OCI-LY3 (cell line): ENCODE results near the gene CSTPP1.

Source experiments
- EZH2phosphoT487 ChIP-seq: fragments of 200-600 bp; shearing (Covaris generic); IDR thresholded peaks from 2 replicates; pipeline ENCODE4 v1.6.1; 2018; ENCODE audit warnings: antibody characterized with exemption, mixed run types, low read depth
- TF ChIP-seq, protein P1 (sequence below): fragments of 200-600, 300-600 bp; sonication (generic); IDR thresholded peaks from 2 replicates; pipeline ENCODE4 v1.5.1; 2014; ENCODE audit warnings: antibody characterized with exemption, low read length, low read depth

GRCh38 chr11:46892838-46893237, 43.7 kb upstream of the CSTPP1 start:
- TF ChIP-seq, protein P1, sequence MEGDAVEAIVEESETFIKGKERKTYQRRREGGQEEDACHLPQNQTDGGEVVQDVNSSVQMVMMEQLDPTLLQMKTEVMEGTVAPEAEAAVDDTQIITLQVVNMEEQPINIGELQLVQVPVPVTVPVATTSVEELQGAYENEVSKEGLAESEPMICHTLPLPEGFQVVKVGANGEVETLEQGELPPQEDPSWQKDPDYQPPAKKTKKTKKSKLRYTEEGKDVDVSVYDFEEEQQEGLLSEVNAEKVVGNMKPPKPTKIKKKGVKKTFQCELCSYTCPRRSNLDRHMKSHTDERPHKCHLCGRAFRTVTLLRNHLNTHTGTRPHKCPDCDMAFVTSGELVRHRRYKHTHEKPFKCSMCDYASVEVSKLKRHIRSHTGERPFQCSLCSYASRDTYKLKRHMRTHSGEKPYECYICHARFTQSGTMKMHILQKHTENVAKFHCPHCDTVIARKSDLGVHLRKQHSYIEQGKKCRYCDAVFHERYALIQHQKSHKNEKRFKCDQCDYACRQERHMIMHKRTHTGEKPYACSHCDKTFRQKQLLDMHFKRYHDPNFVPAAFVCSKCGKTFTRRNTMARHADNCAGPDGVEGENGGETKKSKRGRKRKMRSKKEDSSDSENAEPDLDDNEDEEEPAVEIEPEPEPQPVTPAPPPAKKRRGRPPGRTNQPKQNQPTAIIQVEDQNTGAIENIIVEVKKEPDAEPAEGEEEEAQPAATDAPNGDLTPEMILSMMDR: no peak
- TF ChIP-seq EZH2phosphoT487: no peak
